Activated CD4-positive, alpha-beta T cell treated with anti-CD3 and anti-CD28 coated beads for 36 hours (primary cell): ENCODE measurements around the gene DPEP2NB. TPM values are rescaled to one million over a fixed set of nuclear protein-coding genes. Genes with fewer than 3 reads are reported as not detected.

ENCODE experiments used
- ATAC-seq: fragments of 200-7000 bp; cut with Tn5 transposase; one replicate; pipeline ENCODE4 v1.10.0; 2021; ENCODE audit warnings: mild to moderate bottlenecking, moderate library complexity
- CTCF ChIA-PET: fragments of 350-600 bp; sonication (Branson Sonifier 250); formaldehyde crosslinking; loops from one replicate; lab custom pipeline; 2021; ENCODE audit warnings: antibody characterized with exemption; lab: Charles Lee
- POLR2A ChIA-PET: fragments of 350-600 bp; sonication (Branson Sonifier 250); formaldehyde crosslinking; loops from one replicate; lab custom pipeline; 2021; ENCODE audit warnings: antibody characterized with exemption, inconsistent platforms; lab: Charles Lee
- DNase-seq: peaks from one replicate; pipeline ENCODE4 v3.0.0-alpha.2; 2020
- H3K27ac Mint-ChIP-seq: one replicate; pipeline ENCODE4 v1.8.0; 2021; ENCODE audit warnings: mixed read lengths
- H3K27me3 Mint-ChIP-seq: one replicate; pipeline ENCODE4 v1.8.0; 2021; ENCODE audit warnings: mixed read lengths
- H3K36me3 Mint-ChIP-seq: one replicate; pipeline ENCODE4 v1.8.0; 2021; ENCODE audit warnings: low read depth, mixed read lengths
- H3K4me1 Mint-ChIP-seq: one replicate; pipeline ENCODE4 v1.8.0; 2021; ENCODE audit warnings: mixed read lengths
- H3K4me3 Mint-ChIP-seq: one replicate; pipeline ENCODE4 v1.8.0; 2021; ENCODE audit warnings: mild to moderate bottlenecking, moderate library complexity, mixed read lengths
- H3K9me3 Mint-ChIP-seq: one replicate; pipeline ENCODE4 v1.8.0; 2021; ENCODE audit warnings: low read depth, mixed read lengths
- intact Hi-C, 2 experiments: fragments of 100-400 bp; cut with DNase I in 1 of 2; cut with micrococcal nuclease in 1 of 2; formaldehyde crosslinking; loops; one replicate each; pipeline versions ENCODE4 v1.14.2 to v1.15.1; 2022 to 2024; cut with DNase I, micrococcal nuclease
- total RNA-seq, 2 experiments: library from RNA; stranded (reverse); gene quantifications; one replicate each; pipeline ENCODE4 v1.2.3, GENCODE V29; 2021

Gene DPEP2NB
- total RNA-seq, 2 experiments from 2014 or later = not detected

GRCh38 chr16:67971111-67971510 is 44.6 kb downstream of the DPEP2NB start:
- Mint-ChIP-seq H3K4me1 (peaks cover 14% of the 10 kb centered on the region), H3K27ac (no peak overlapping the region), H3K4me3 (no peak overlapping the region)

GRCh38 chr16:67969254-67970039 is 46.3 kb downstream of the DPEP2NB start:
- peaks cover 14% of the 10 kb centered on the region for H3K4me1 Mint-ChIP-seq
- H3K36me3 Mint-ChIP-seq = no peaks in the 10 kb centered on the region
- H3K4me3 Mint-ChIP-seq = peak overlapping the region; percentile 84
- intact Hi-C loops = loop anchor here (2.0 kb wide), 3 partner anchors 33 to 123 kb away; partner anchors contain the start of genes CENPT (in 1 of the 2), NUTF2 (in 1 of the 2) and PSMB10 (in 1 of the 2)
- ChIA-PET CTCF (interaction anchor here (0.5 to 1.2 kb wide), 4 partner anchors 37 to 488 kb away, joined by 3 to 6 read pairs (median 3); no protein-coding TSS in a partner anchor), POLR2A (interaction anchor here (0.5 to 1.0 kb wide), 3 partner anchors 31 to 66 kb away, joined by 5 to 12 read pairs (median 6); no protein-coding TSS in a partner anchor)
- ATAC-seq (no peak), DNase-seq (no peak)
- no peaks in the 10 kb centered on the region for H3K9me3 Mint-ChIP-seq
- no peaks in the 10 kb centered on the region for H3K27me3 Mint-ChIP-seq
- peak overlapping the region; percentile 74 for H3K27ac Mint-ChIP-seq

More at GRCh38 chr16:67971111-67971510, 44.6 kb downstream of the DPEP2NB start:
- Mint-ChIP-seq H3K36me3 (no peaks in the 10 kb centered on the region), H3K9me3 (no peaks in the 10 kb centered on the region), H3K27me3 (no peaks in the 10 kb centered on the region)
- ChIA-PET CTCF (interaction anchor here (0.9 kb wide), 1 partner anchor 130 kb away, joined by 4 read pairs; no protein-coding TSS in a partner anchor), POLR2A (no interaction called here)
- ATAC-seq (no peak), DNase-seq (no peak)
- intact Hi-C loops = no loop called here

- CTCF ChIA-PET = interaction anchor here (0.5 to 1.2 kb wide), 2 partner anchors 372 to 487 kb away, joined by 3 to 6 read pairs; no protein-coding TSS in a partner anchor
- no peaks in the 10 kb centered on the region for H3K27me3 Mint-ChIP-seq
- intact Hi-C loops = loop anchor here (1.0 to 2.0 kb wide), 14 partner anchors 25 to 480 kb away; partner anchors contain the start of genes PSKH1 (in 2 of the 2), PSMB10 (in 2 of the 2), ACD (in 1 of the 2) and CENPT (in 1 of the 2)
- H3K4me3 Mint-ChIP-seq = peak within 1 kb of the TSS; percentile 84
- POLR2A ChIA-PET = interaction anchor here (0.5 kb wide), 1 partner anchor 37 kb away, joined by 6 read pairs; no protein-coding TSS in a partner anchor
- peaks cover 14% of the 10 kb centered on the region for H3K4me1 Mint-ChIP-seq
- H3K27ac Mint-ChIP-seq = peak within 1 kb of the TSS; percentile 80
- no peaks in the 10 kb centered on the region for H3K36me3 Mint-ChIP-seq
- H3K9me3 Mint-ChIP-seq = no peaks in the 10 kb centered on the region
- peak; percentile 90 for ATAC-seq
- DNase-seq = peak; percentile 94
These were observed 47.1 kb downstream of the DPEP2NB start, which contains the start of gene SLC12A4 for GRCh38 chr16:67968400-67969253. Gene SLC12A4, minus strand, starts transcription at chr16:67968637. Its CDS starts 84 bp downstream, at chr16:67968553.

- Mint-ChIP-seq H3K27me3 (no peaks in the 10 kb centered on the region), H3K36me3 (no peaks in the 10 kb centered on the region), H3K4me1 (peaks cover 14% of the 10 kb centered on the region), H3K4me3 (peak overlapping the region; percentile 84), H3K27ac (peak overlapping the region; percentile 80), H3K9me3 (no peaks in the 10 kb centered on the region)
- DNase-seq = peak; percentile 63
- ATAC-seq = peak; percentile 10
- ChIA-PET POLR2A (no interaction called here), CTCF (interaction anchor here (0.7 kb wide), 1 partner anchor 13 kb away, joined by 3 read pairs; no protein-coding TSS in a partner anchor)
- intact Hi-C loops = loop anchor here (1.0 to 2.0 kb wide), 14 partner anchors 25 to 480 kb away; partner anchors contain the start of genes PSKH1 (in 2 of the 2), PSMB10 (in 2 of the 2), ACD (in 1 of the 2) and CENPT (in 1 of the 2)
These were observed 47.7 kb downstream of the DPEP2NB start for GRCh38 chr16:67967958-67968399.

GRCh38 chr16:67967183-67967957 is 48.3 kb downstream of the DPEP2NB start:
- no peaks in the 10 kb centered on the region for H3K9me3 Mint-ChIP-seq
- peaks cover 14% of the 10 kb centered on the region for H3K4me1 Mint-ChIP-seq
- H3K27me3 Mint-ChIP-seq = no peaks in the 10 kb centered on the region
- intact Hi-C loops = no loop called here
- ATAC-seq (peak; percentile 20), DNase-seq (peak; percentile 44)
- ChIA-PET POLR2A (no interaction called here), CTCF (interaction anchor here (0.7 to 1.9 kb wide), 3 partner anchors 13 to 73 kb away, joined by 3 to 7 read pairs (median 3); no protein-coding TSS in a partner anchor)
- H3K36me3 Mint-ChIP-seq = no peaks in the 10 kb centered on the region
- H3K27ac Mint-ChIP-seq = peak overlapping the region; percentile 80
- H3K4me3 Mint-ChIP-seq = peak overlapping the region; percentile 84

GRCh38 chr16:67966549-67967182 is 49.0 kb downstream of the DPEP2NB start:
- intact Hi-C loops = no loop called here
- ChIA-PET POLR2A (interaction anchor here (0.7 kb wide), 1 partner anchor 27 kb away, joined by 3 read pairs; no protein-coding TSS in a partner anchor), CTCF (interaction anchor here (1.0 to 1.9 kb wide), 3 partner anchors 15 to 74 kb away, joined by 3 to 7 read pairs (median 3); no protein-coding TSS in a partner anchor)
- H3K4me3 Mint-ChIP-seq = peak overlapping the region; percentile 84
- no peaks in the 10 kb centered on the region for H3K9me3 Mint-ChIP-seq
- DNase-seq (no peak), ATAC-seq (no peak)
- peaks cover 14% of the 10 kb centered on the region for H3K4me1 Mint-ChIP-seq
- no peak overlapping the region for H3K27ac Mint-ChIP-seq
- H3K36me3 Mint-ChIP-seq = peaks cover 6% of the 10 kb centered on the region
- H3K27me3 Mint-ChIP-seq = no peaks in the 10 kb centered on the region

- no peaks in the 10 kb centered on the region for H3K27me3 Mint-ChIP-seq
- intact Hi-C loops = no loop called here
These were observed 49.8 kb downstream of the DPEP2NB start for GRCh38 chr16:67965668-67966548.

GRCh38 chr16:67964477-67965131 is 51.1 kb downstream of the DPEP2NB start:
- no peaks in the 10 kb centered on the region for H3K27me3 Mint-ChIP-seq
- peaks cover 9% of the 10 kb centered on the region for H3K36me3 Mint-ChIP-seq
- no peaks in the 10 kb centered on the region for H3K9me3 Mint-ChIP-seq
- H3K4me3 Mint-ChIP-seq = no peak overlapping the region
- ATAC-seq (no peak), DNase-seq (no peak)
- H3K27ac Mint-ChIP-seq = no peak overlapping the region
- intact Hi-C loops = no loop called here
- POLR2A ChIA-PET = no interaction called here
- peaks cover 12% of the 10 kb centered on the region for H3K4me1 Mint-ChIP-seq
- CTCF ChIA-PET = interaction anchor here (0.6 to 1.0 kb wide), 3 partner anchors 22 to 72 kb away, joined by 3 to 4 read pairs (median 3); partner anchors contain the start of gene PSKH1

More at GRCh38 chr16:67965668-67966548, 49.8 kb downstream of the DPEP2NB start:
- DNase-seq = no peak
- Mint-ChIP-seq H3K9me3 (no peaks in the 10 kb centered on the region), H3K36me3 (peaks cover 8% of the 10 kb centered on the region), H3K4me3 (no peak overlapping the region), H3K4me1 (peaks cover 14% of the 10 kb centered on the region), H3K27ac (no peak overlapping the region)
- ATAC-seq = no peak
- ChIA-PET POLR2A (interaction anchor here (0.7 kb wide), 1 partner anchor 26 kb away, joined by 3 read pairs; no protein-coding TSS in a partner anchor), CTCF (interaction anchor here (0.5 to 1.9 kb wide), 5 partner anchors 9 to 75 kb away, joined by 3 to 7 read pairs (median 3); no protein-coding TSS in a partner anchor)
